ENCODE data around the gene SH3GL1. TPM values are rescaled to one million over a fixed set of nuclear protein-coding genes. Genes with fewer than 3 reads are reported as not detected.
A peak's percentile ranks its signal among the peaks of the same experiment; 100 is the strongest.

The SH3GL1 gene
- total and polyA plus RNA-seq, 2 experiments from 2014 or later = 92.8 to 97.9 TPM

DNA sequence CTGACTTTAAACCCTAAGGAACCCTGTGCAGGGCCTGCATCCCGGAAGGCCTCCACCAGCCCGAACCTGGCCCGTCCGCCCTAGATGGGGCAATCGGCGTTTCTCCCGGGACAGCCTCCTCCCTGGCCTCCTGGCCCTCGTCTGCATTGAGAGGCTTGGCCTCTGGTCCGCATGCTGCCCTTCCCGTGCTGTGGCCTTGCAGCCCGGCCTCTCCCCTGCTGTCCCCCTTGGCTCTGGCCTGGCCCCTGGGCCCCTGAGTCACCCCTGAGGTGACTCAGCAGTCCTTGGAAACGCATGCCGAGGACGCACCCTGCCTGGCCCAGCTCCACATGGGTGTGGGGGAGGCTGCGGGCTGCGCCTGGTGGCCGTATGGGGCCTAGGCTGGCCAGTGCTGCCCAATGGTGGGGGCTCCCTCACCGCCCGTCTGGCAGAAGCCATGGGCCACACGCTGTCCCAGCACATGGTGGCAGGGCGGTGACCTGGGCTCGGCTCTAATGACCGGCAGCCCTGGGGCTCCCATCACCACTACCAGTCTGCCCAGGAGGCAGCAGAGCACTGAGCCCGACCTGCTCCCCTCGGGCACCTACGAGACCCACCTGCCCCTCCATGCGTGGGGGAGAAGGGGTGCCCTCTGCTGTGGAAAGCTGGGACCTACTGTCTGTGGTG, 25.7 kb downstream of the SH3GL1 start:
- DNase-seq (ENCODE audit: low read depth in 1 of 2, low spot score in 1 of 2) = peak in 1 of 2 donors; percentile 84
- TF ChIP-seq, protein P1, sequence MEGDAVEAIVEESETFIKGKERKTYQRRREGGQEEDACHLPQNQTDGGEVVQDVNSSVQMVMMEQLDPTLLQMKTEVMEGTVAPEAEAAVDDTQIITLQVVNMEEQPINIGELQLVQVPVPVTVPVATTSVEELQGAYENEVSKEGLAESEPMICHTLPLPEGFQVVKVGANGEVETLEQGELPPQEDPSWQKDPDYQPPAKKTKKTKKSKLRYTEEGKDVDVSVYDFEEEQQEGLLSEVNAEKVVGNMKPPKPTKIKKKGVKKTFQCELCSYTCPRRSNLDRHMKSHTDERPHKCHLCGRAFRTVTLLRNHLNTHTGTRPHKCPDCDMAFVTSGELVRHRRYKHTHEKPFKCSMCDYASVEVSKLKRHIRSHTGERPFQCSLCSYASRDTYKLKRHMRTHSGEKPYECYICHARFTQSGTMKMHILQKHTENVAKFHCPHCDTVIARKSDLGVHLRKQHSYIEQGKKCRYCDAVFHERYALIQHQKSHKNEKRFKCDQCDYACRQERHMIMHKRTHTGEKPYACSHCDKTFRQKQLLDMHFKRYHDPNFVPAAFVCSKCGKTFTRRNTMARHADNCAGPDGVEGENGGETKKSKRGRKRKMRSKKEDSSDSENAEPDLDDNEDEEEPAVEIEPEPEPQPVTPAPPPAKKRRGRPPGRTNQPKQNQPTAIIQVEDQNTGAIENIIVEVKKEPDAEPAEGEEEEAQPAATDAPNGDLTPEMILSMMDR (IDR thresholded peaks at IDR 0.05; ENCODE audit: low read depth, low read length) = no peak
- H3K9me3 ChIP-seq (ENCODE audit: low read depth) = no peaks in the 10 kb centered on the region
- H3K27ac ChIP-seq = peak overlapping the region; percentile 87
- no peaks in the 10 kb centered on the region for H3K27me3 ChIP-seq
- peaks cover 31% of the 10 kb centered on the region for H3K4me1 ChIP-seq (ENCODE audit: low read depth)
- H3K4me3 ChIP-seq = no peak overlapping the region
- H3K36me3 ChIP-seq = no peaks in the 10 kb centered on the region

- Histone ChIP-seq H3K4me1 (ENCODE audit: low read depth) (peaks cover 31% of the 10 kb centered on the region), H3K27me3 (no peaks in the 10 kb centered on the region), H3K9me3 (ENCODE audit: low read depth) (no peaks in the 10 kb centered on the region), H3K27ac (peak overlapping the region; percentile 87), H3K36me3 (no peaks in the 10 kb centered on the region), H3K4me3 (no peak overlapping the region)
- peak in 1 of 2 donors; percentile 43 for DNase-seq (ENCODE audit: low read depth in 1 of 2, low spot score in 1 of 2)
- TF ChIP-seq, protein P1 (IDR thresholded peaks at IDR 0.05; ENCODE audit: low read depth, low read length) = no peak
Measured at GRCh38 chr19:4373601-4374497, 26.5 kb downstream of the SH3GL1 start.

GRCh38 chr19:4373013-4373367, 27.4 kb downstream of the SH3GL1 start:
- Histone ChIP-seq H3K4me1 (ENCODE audit: low read depth) (peaks cover 31% of the 10 kb centered on the region), H3K4me3 (no peak overlapping the region), H3K27me3 (no peaks in the 10 kb centered on the region), H3K9me3 (ENCODE audit: low read depth) (no peaks in the 10 kb centered on the region), H3K36me3 (no peaks in the 10 kb centered on the region), H3K27ac (peak overlapping the region; percentile 87)
- no peak for DNase-seq (ENCODE audit: low read depth in 1 of 2, low spot score in 1 of 2)
- TF ChIP-seq, protein P1 (IDR thresholded peaks at IDR 0.05; ENCODE audit: low read depth, low read length) = no peak

GRCh38 chr19:4372165-4373012, 28.0 kb downstream of the SH3GL1 start:
- Histone ChIP-seq H3K27ac (no peak overlapping the region), H3K36me3 (no peaks in the 10 kb centered on the region), H3K4me3 (no peak overlapping the region), H3K9me3 (ENCODE audit: low read depth) (no peaks in the 10 kb centered on the region), H3K4me1 (ENCODE audit: low read depth) (peaks cover 31% of the 10 kb centered on the region), H3K27me3 (no peaks in the 10 kb centered on the region)
- TF ChIP-seq, protein P1 (IDR thresholded peaks at IDR 0.05; ENCODE audit: low read depth, low read length) = no peak
- DNase-seq (ENCODE audit: low read depth in 1 of 2, low spot score in 1 of 2) = no peak

Data from cardiac muscle cell (in vitro differentiated cells and primary cell).